ENCODE measurements around the gene PGGHG. TPM values are rescaled to one million over a fixed set of nuclear protein-coding genes. Genes with fewer than 3 reads are reported as not detected.

The PGGHG gene
- total RNA-seq, 1 donor from 2014 or later, result 69.7 TPM

DNA sequence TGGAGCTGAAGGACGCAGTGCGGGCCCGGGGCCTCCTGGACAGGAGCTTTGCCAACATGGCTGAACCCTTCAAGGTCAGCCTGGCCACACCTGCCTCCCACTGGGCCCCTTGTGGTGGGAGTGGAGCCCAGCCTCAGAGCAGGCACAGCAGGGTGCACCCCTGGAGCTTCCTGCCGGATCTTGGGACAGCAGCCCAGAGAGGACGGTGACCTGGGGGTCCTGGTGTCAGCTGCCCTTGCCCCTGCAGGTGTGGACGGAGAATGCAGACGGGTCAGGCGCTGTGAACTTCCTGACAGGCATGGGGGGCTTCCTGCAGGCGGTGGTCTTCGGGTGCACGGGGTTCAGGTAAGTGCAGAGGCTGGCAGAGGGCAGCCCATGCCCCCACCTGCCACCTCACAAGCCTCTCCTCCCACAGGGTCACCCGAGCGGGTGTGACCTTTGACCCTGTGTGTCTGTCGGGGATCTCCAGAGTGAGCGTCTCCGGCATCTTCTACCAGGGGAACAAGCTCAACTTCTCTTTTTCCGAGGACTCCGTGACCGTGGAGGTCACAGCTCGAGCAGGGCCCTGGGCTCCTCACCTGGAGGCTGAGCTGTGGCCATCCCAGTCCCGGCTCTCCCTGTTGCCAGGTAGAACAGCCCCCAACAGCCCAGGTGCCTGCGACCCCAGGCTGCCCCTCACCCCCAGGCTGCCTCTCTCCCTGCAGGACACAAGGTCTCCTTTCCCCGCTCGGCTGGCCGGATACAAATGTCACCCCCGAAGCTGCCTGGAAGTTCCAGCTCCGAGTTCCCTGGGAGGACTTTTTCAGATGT, 5.1 kb downstream of the PGGHG start:
- no peak for TF ChIP-seq CTCF (IDR thresholded peaks at IDR 0.05; ENCODE audit: unreplicated experiment)
- Mint-ChIP-seq H3K4me1 (ENCODE audit: unreplicated experiment) (peaks cover 5% of the 10 kb centered on the region), H3K9me3 (ENCODE audit: unreplicated experiment) (no peaks in the 10 kb centered on the region), H3K27me3 (ENCODE audit: unreplicated experiment) (peaks cover 5% of the 10 kb centered on the region), H3K27ac (ENCODE audit: unreplicated experiment) (no peak overlapping the region), H3K4me3 (ENCODE audit: unreplicated experiment) (no peak overlapping the region), H3K36me3 (ENCODE audit: low read depth, unreplicated experiment) (peaks cover 6% of the 10 kb centered on the region)
- no peak for DNase-seq (ENCODE audit: low spot score)

DNA sequence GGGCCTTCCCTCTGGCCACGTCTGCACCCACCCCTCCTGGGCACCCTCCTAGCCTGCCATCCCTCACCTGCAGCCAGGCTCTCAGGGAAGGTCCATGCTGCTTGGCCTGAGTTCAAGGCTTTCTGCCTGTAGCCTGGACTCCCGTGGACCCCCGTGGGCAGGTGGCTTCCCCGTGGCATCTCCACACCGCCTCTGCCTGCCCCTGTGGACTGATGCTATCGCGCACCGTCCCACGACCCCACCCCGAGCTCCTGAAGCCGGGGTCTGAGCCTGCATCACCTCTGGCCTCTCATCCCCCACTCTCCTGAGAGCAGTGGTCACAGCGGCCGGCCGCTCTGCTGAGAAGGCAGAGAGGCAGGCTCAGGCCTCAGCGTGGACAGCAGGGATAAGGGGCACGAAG, 5.9 kb downstream of the PGGHG start:
- no peak overlapping the region for H3K27ac Mint-ChIP-seq (ENCODE audit: unreplicated experiment)
- DNase-seq (ENCODE audit: low spot score), result no peak
- H3K9me3 Mint-ChIP-seq (ENCODE audit: unreplicated experiment), result no peaks in the 10 kb centered on the region
- no peak for TF ChIP-seq CTCF (IDR thresholded peaks at IDR 0.05; ENCODE audit: unreplicated experiment)
- peaks cover 5% of the 10 kb centered on the region for H3K4me1 Mint-ChIP-seq (ENCODE audit: unreplicated experiment)
- H3K27me3 Mint-ChIP-seq (ENCODE audit: unreplicated experiment), result peaks cover 2% of the 10 kb centered on the region
- H3K36me3 Mint-ChIP-seq (ENCODE audit: low read depth, unreplicated experiment), result peaks cover 6% of the 10 kb centered on the region
- no peak overlapping the region for H3K4me3 Mint-ChIP-seq (ENCODE audit: unreplicated experiment)

DNA sequence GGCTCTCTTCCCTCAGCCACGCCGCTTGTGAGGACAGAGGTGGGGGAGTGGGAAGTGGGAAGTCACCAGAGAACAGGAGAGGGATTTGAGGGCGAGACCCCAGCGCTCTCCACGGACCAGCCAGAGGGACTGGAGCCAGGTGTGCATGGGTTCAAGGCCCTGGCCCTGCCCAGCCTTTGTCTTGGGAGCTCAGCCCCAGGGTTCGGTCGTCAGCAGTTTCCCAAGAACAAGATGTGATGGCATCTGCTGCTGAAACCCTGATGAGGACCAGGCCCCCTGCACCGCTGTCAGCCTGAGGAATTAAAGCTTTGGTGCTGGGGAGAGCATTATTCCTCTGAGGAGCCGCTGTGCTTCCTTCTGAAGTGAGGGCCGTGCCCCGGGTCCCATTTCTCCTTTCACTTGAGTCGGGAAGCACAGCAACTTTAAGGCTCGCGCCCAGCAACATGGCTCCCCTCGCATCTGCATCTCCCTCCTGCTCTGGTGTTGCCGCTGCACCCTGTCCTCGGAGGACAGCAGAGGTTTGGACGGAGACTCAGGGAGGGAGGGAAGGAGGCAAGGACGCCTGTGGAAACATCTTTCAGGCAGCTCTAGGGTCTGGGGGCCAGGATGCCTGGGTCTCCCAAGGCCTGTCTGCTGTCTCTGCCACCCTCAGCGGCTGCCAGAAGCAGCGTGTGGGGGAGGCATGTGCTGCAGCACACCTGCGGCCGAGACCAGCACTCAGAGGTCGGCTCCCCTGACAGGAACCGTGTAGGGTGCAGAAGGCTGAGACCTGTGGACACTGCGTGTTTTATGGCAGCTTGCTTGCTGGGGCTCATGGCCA, 6.6 kb downstream of the PGGHG start:
- no peak for DNase-seq (ENCODE audit: low spot score)
- Mint-ChIP-seq H3K27ac (ENCODE audit: unreplicated experiment) (no peak overlapping the region), H3K36me3 (ENCODE audit: low read depth, unreplicated experiment) (peaks cover 6% of the 10 kb centered on the region), H3K4me3 (ENCODE audit: unreplicated experiment) (peak overlapping the region; percentile 31), H3K9me3 (ENCODE audit: unreplicated experiment) (no peaks in the 10 kb centered on the region), H3K4me1 (ENCODE audit: unreplicated experiment) (peaks cover 5% of the 10 kb centered on the region), H3K27me3 (ENCODE audit: unreplicated experiment) (peaks cover 2% of the 10 kb centered on the region)
- TF ChIP-seq CTCF (IDR thresholded peaks at IDR 0.05; ENCODE audit: unreplicated experiment), result no peak

DNA sequence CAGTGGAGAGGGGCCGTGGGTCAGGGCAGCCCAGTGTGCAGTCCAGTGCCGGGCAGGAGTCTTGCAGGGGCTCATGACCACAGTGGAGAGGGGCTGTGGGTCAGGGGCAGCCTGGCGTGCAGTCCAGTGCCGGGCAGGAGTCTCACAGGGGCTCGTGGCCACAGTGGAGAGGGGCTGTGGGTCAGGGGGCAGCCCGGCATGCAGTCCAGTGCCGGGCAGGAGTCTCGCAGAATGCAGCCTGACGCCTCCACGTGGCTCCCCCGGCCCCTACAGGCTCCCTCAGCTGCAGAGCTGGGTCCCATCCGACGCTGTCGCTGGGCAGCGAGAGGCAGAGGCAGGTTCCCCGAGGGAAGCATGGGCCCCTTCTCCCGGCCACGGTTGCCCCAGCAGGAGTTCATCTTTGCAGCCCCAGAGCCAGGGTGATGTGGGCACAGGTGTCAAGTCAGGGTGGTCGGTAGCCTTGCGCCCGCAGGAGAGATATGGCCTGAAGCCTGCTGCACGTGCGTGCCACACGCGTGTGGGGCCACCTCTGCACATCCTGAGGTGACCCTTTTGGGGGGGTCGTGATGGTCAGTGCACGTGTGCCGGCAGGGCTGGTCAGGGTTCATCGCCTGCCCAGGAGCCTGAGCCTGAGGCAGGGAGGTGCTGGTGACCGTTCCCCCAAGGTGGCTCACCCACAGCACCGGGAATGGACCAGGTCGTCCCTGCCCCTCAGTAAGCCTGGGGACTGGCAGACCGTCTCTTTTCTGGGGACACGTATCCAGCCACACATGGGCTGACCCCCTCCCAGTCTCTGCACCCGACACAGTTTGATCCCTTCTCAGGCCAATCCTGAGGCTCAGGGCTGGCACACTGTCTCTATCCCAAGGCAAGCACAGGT, 7.5 kb downstream of the PGGHG start:
- no peaks in the 10 kb centered on the region for H3K9me3 Mint-ChIP-seq (ENCODE audit: unreplicated experiment)
- no peak overlapping the region for H3K27ac Mint-ChIP-seq (ENCODE audit: unreplicated experiment)
- TF ChIP-seq CTCF (IDR thresholded peaks at IDR 0.05; ENCODE audit: unreplicated experiment), result no peak
- peaks cover 5% of the 10 kb centered on the region for H3K4me1 Mint-ChIP-seq (ENCODE audit: unreplicated experiment)
- no peak for DNase-seq (ENCODE audit: low spot score)
- no peak overlapping the region for H3K4me3 Mint-ChIP-seq (ENCODE audit: unreplicated experiment)
- peaks cover 2% of the 10 kb centered on the region for H3K27me3 Mint-ChIP-seq (ENCODE audit: unreplicated experiment)
- H3K36me3 Mint-ChIP-seq (ENCODE audit: low read depth, unreplicated experiment), result peaks cover 6% of the 10 kb centered on the region

All from endothelial cell (in vitro differentiated cells).